Midbrain (tissue), 1 donor: ENCODE data around the gene RXFP2.

Experiments used
- DNase-seq: peaks from one replicate; lab custom pipeline; 2025; lab: John Stamatoyannopoulos, UW

The RXFP2 gene

GRCh38 chr13:31824705-31825517, 85.6 kb downstream of the RXFP2 start:
- peak; percentile 4 for DNase-seq

GRCh38 chr13:31826521-31826920, 87.2 kb downstream of the RXFP2 start:
- no peak for DNase-seq

- DNase-seq = no peak
Measured at GRCh38 chr13:31827707-31828106, 88.4 kb downstream of the RXFP2 start.

GRCh38 chr13:31835932-31836331, 96.6 kb downstream of the RXFP2 start:
- DNase-seq = no peak

GRCh38 chr13:31843044-31843443, 103.7 kb downstream of the RXFP2 start:
- DNase-seq = no peak

GRCh38 chr13:31846182-31846938, 107.0 kb downstream of the RXFP2 start:
- peak; percentile 86 for DNase-seq

GRCh38 chr13:31846961-31847752, 107.8 kb downstream of the RXFP2 start:
- no peak for DNase-seq

GRCh38 chr13:31848621-31849020, 109.3 kb downstream of the RXFP2 start:
- DNase-seq = no peak

- DNase-seq = no peak
Measured at GRCh38 chr13:31849206-31849605, 109.9 kb downstream of the RXFP2 start.

GRCh38 chr13:31850041-31850555, 110.8 kb downstream of the RXFP2 start:
- DNase-seq = no peak

- DNase-seq = no peak
Measured at GRCh38 chr13:31851216-31851615, 111.9 kb downstream of the RXFP2 start.
